HEK293T (cell line): Measurements from ENCODE around the gene DNAJC7.

ENCODE experiments used
- BHLHE40 ChIP-seq: fragments of 450-650 bp; IDR thresholded peaks from 2 replicates; pipeline ENCODE4 v1.6.1; 2016; ENCODE audit warnings: mild to moderate bottlenecking, moderate library complexity, borderline replicate concordance
- CTBP1 ChIP-seq: fragments of 450-650 bp; IDR thresholded peaks from 2 replicates; pipeline ENCODE4 v1.6.1; 2016; ENCODE audit warnings: borderline replicate concordance
- ELF4 ChIP-seq: fragments of 450-650 bp; IDR thresholded peaks from 2 replicates; pipeline ENCODE4 v1.6.1; 2017; ENCODE audit warnings: antibody characterized with exemption
- FOXA1 ChIP-seq: fragments of 450-650 bp; IDR thresholded peaks from 2 replicates; pipeline ENCODE4 v1.6.1; 2016; ENCODE audit warnings: mild to moderate bottlenecking
- FOXK2 ChIP-seq: fragments of 450-650 bp; IDR thresholded peaks from 2 replicates; pipeline ENCODE4 v1.6.1; 2016; ENCODE audit warnings: mild to moderate bottlenecking
- FOXM1 ChIP-seq: fragments of 450-650 bp; IDR thresholded peaks from 2 replicates; pipeline ENCODE4 v1.6.1; 2017; ENCODE audit warnings: mild to moderate bottlenecking, borderline replicate concordance
- HDGF ChIP-seq: fragments of 450-650 bp; IDR thresholded peaks from 2 replicates; pipeline ENCODE4 v1.6.1; 2017; ENCODE audit warnings: antibody characterized with exemption, borderline replicate concordance
- PKNOX1 ChIP-seq: fragments of 450-650 bp; IDR thresholded peaks from 2 replicates; pipeline ENCODE4 v1.6.1; 2016
- TARDBP ChIP-seq: fragments of 450-650 bp; IDR thresholded peaks from 2 replicates; pipeline ENCODE4 v1.6.1; 2016
- ZNF384 ChIP-seq: fragments of 450-650 bp; IDR thresholded peaks from 2 replicates; pipeline ENCODE4 v1.6.1; 2016

- TF ChIP-seq CTBP1 (no peak), HDGF (no peak), FOXM1 (no peak), ZNF384 (no peak), FOXK2 (no peak), TARDBP (no peak), FOXA1 (no peak), PKNOX1 (no peak), BHLHE40 (no peak), ELF4 (no peak)
Measured at GRCh38 chr17:42056635-42057034, 39.4 kb upstream of the DNAJC7 start.
